Neural progenitor cell (in vitro differentiated cells): ENCODE results near the gene PDCD4. TPM values are rescaled to one million over a fixed set of nuclear protein-coding genes. Genes with fewer than 3 reads are reported as not detected.
A peak's percentile ranks its signal among the peaks of the same experiment; 100 is the strongest.

ENCODE experiments used
- DNase-seq: peaks from one replicate; pipeline ENCODE4 v3.0.0-alpha.2; 2016; ENCODE audit warnings: low spot score
- H2AFZ ChIP-seq: fragments of 200-600 bp; sonication (generic); replicated peaks from 2 replicates; pipeline ENCODE4 v1.6.1; 2016; ENCODE audit warnings: antibody characterized with exemption
- H3F3A ChIP-seq: fragments of 200-600 bp; sonication (generic); 2 replicates; pipeline ENCODE4 v1.6.1; 2016; ENCODE audit warnings: antibody characterized with exemption, low read depth
- H3K27ac ChIP-seq: fragments of 200-600 bp; sonication (generic); 2 replicates; pipeline ENCODE4 v1.5.1; 2016; ENCODE audit warnings: mild to moderate bottlenecking
- H3K27me3 ChIP-seq: fragments of 200-600 bp; sonication (generic); 2 replicates; pipeline ENCODE4 v1.6.1; 2016; ENCODE audit warnings: mild to moderate bottlenecking, moderate library complexity
- H3K36me3 ChIP-seq: fragments of 200-600 bp; sonication (generic); 2 replicates; pipeline ENCODE4 v1.5.1; 2016
- H3K4me1 ChIP-seq: fragments of 200-600 bp; sonication (generic); 2 replicates; pipeline ENCODE4 v1.6.1; 2016; ENCODE audit warnings: mixed run types
- H3K4me2 ChIP-seq: fragments of 200-600 bp; sonication (generic); 2 replicates; pipeline ENCODE4 v1.6.1; 2016
- H3K4me3 ChIP-seq: fragments of 200-600 bp; sonication (generic); 2 replicates; pipeline ENCODE4 v1.5.1; 2016
- H3K79me2 ChIP-seq: fragments of 200-600 bp; sonication (generic); 2 replicates; pipeline ENCODE4 v1.6.1; 2016; ENCODE audit warnings: low read depth
- H3K9ac ChIP-seq: fragments of 200-600 bp; sonication (generic); 2 replicates; pipeline ENCODE4 v1.6.1; 2016
- H3K9me3 ChIP-seq: fragments of 200-600 bp; sonication (generic); 2 replicates; pipeline ENCODE4 v1.5.1; 2016; ENCODE audit warnings: low read depth
- H4K20me1 ChIP-seq: fragments of 200-600 bp; sonication (generic); 2 replicates; pipeline ENCODE4 v1.6.1; 2016; ENCODE audit warnings: low read depth
- H3K27ac Mint-ChIP-seq: 3 replicates; pipeline ENCODE4 v1.8.0; 2021; ENCODE audit warnings: mixed read lengths
- H3K27me3 Mint-ChIP-seq: 2 replicates; pipeline ENCODE4 v1.8.0; 2022; ENCODE audit warnings: low read depth, mild to moderate bottlenecking, inconsistent platforms, moderate library complexity, mixed read lengths; ENCODE audit not compliant: insufficient read depth
- H3K36me3 Mint-ChIP-seq: 3 replicates; pipeline ENCODE4 v1.8.0; 2021; ENCODE audit warnings: mixed read lengths
- H3K4me1 Mint-ChIP-seq: 3 replicates; pipeline ENCODE4 v1.8.0; 2021; ENCODE audit warnings: mixed read lengths
- H3K4me3 Mint-ChIP-seq: 3 replicates; pipeline ENCODE4 v1.8.0; 2021; ENCODE audit warnings: mild to moderate bottlenecking, moderate library complexity, mixed read lengths
- H3K9me3 Mint-ChIP-seq: 3 replicates; pipeline ENCODE4 v1.8.0; 2020; ENCODE audit warnings: mixed read lengths
- CTCF ChIP-seq: fragments of 200-600 bp; sonication (generic); IDR thresholded peaks from 2 replicates; pipeline ENCODE4 v1.5.1; 2017; ENCODE audit warnings: antibody characterized with exemption, mild to moderate bottlenecking
- EZH2 ChIP-seq: fragments of 200-600 bp; sonication (generic); IDR thresholded peaks from 2 replicates; pipeline ENCODE4 v1.6.1; 2017; ENCODE audit warnings: antibody characterized with exemption, mild to moderate bottlenecking, moderate library complexity
- EZH2phosphoT487 ChIP-seq: fragments of 200-600 bp; sonication (generic); IDR thresholded peaks from 2 replicates; pipeline ENCODE4 v1.6.1; 2017; ENCODE audit warnings: antibody characterized with exemption
- total RNA-seq: library from RNA; depleted of rRNA; stranded (reverse); fragments of >200 nt; gene quantifications from 2 replicates; pipeline ENCODE4 v1.2.3, GENCODE V29; 2015; ENCODE audit warnings: low replicate concordance

The PDCD4 gene
- total RNA-seq, 1 donor from 2014 or later, result 106 TPM

GRCh38 chr10:110851020-110851612, 20.6 kb upstream of the PDCD4 start:
- peaks cover 15% of the 10 kb centered on the region for H3K4me1 Mint-ChIP-seq
- Histone ChIP-seq H3K4me3 (no peak overlapping the region), H3K4me2 (no peak overlapping the region), H3K79me2 (no peaks in the 10 kb centered on the region), H3K9me3 (no peaks in the 10 kb centered on the region), H2AFZ (peak overlapping the region; percentile 64), H3K36me3 (no peaks in the 10 kb centered on the region), H4K20me1 (no peaks in the 10 kb centered on the region), H3K4me1 (no peaks in the 10 kb centered on the region), H3K9ac (no peak overlapping the region), H3F3A (no peaks in the 10 kb centered on the region), H3K27ac (no peak overlapping the region), H3K27me3 (no peaks in the 10 kb centered on the region)
- no peaks in the 10 kb centered on the region for H3K9me3 Mint-ChIP-seq
- TF ChIP-seq EZH2 (no peak), CTCF (no peak), EZH2phosphoT487 (no peak)
- no peak overlapping the region for H3K4me3 Mint-ChIP-seq
- DNase-seq, result no peak
- no peak overlapping the region for H3K27ac Mint-ChIP-seq
- H3K36me3 Mint-ChIP-seq, result no peaks in the 10 kb centered on the region
- peaks cover 3% of the 10 kb centered on the region for H3K27me3 Mint-ChIP-seq

GRCh38 chr10:110852255-110852896, 19.4 kb upstream of the PDCD4 start:
- H3K36me3 ChIP-seq, result no peaks in the 10 kb centered on the region
- Mint-ChIP-seq H3K27me3 (peaks cover under 1% of the 10 kb centered on the region), H3K4me1 (peaks cover 8% of the 10 kb centered on the region), H3K4me3 (peak overlapping the region; percentile 20), H3K9me3 (no peaks in the 10 kb centered on the region), H3K27ac (no peak overlapping the region), H3K36me3 (no peaks in the 10 kb centered on the region)
- no peak overlapping the region for H2AFZ ChIP-seq
- no peaks in the 10 kb centered on the region for H3K79me2 ChIP-seq
- no peak overlapping the region for H3K27ac ChIP-seq
- no peak for DNase-seq
- H4K20me1 ChIP-seq, result no peaks in the 10 kb centered on the region
- no peaks in the 10 kb centered on the region for H3K9me3 ChIP-seq
- no peak overlapping the region for H3K9ac ChIP-seq
- H3F3A ChIP-seq, result no peaks in the 10 kb centered on the region
- TF ChIP-seq EZH2phosphoT487 (no peak), CTCF (no peak), EZH2 (no peak)
- no peaks in the 10 kb centered on the region for H3K4me1 ChIP-seq
- H3K27me3 ChIP-seq, result no peaks in the 10 kb centered on the region
- H3K4me3 ChIP-seq, result no peak overlapping the region
- no peak overlapping the region for H3K4me2 ChIP-seq

- Histone ChIP-seq H3K27ac (no peak overlapping the region), H3K27me3 (no peaks in the 10 kb centered on the region), H3F3A (no peaks in the 10 kb centered on the region), H3K4me1 (no peaks in the 10 kb centered on the region), H3K4me2 (no peak overlapping the region), H4K20me1 (no peaks in the 10 kb centered on the region), H3K4me3 (no peak overlapping the region), H3K79me2 (no peaks in the 10 kb centered on the region), H3K36me3 (no peaks in the 10 kb centered on the region), H2AFZ (no peak overlapping the region), H3K9me3 (no peaks in the 10 kb centered on the region), H3K9ac (no peak overlapping the region)
- Mint-ChIP-seq H3K36me3 (no peaks in the 10 kb centered on the region), H3K4me3 (no peak overlapping the region), H3K27me3 (no peaks in the 10 kb centered on the region), H3K9me3 (no peaks in the 10 kb centered on the region), H3K4me1 (peaks cover 8% of the 10 kb centered on the region), H3K27ac (no peak overlapping the region)
- DNase-seq, result no peak
- TF ChIP-seq EZH2, result no peak
These were observed 18.8 kb upstream of the PDCD4 start for GRCh38 chr10:110852947-110853346.

GRCh38 chr10:110853921-110854605, 17.7 kb upstream of the PDCD4 start:
- Histone ChIP-seq H4K20me1 (no peaks in the 10 kb centered on the region), H2AFZ (no peak overlapping the region), H3K27ac (no peak overlapping the region), H3F3A (no peaks in the 10 kb centered on the region), H3K36me3 (no peaks in the 10 kb centered on the region), H3K4me3 (no peak overlapping the region), H3K27me3 (no peaks in the 10 kb centered on the region), H3K9ac (no peak overlapping the region), H3K9me3 (no peaks in the 10 kb centered on the region), H3K4me1 (no peaks in the 10 kb centered on the region), H3K79me2 (no peaks in the 10 kb centered on the region), H3K4me2 (no peak overlapping the region)
- no peak overlapping the region for H3K4me3 Mint-ChIP-seq
- H3K4me1 Mint-ChIP-seq, result peaks cover 14% of the 10 kb centered on the region
- H3K36me3 Mint-ChIP-seq, result no peaks in the 10 kb centered on the region
- H3K27me3 Mint-ChIP-seq, result no peaks in the 10 kb centered on the region
- no peak for DNase-seq
- TF ChIP-seq EZH2, result no peak
- TF ChIP-seq CTCF, result no peak
- TF ChIP-seq EZH2phosphoT487, result no peak
- H3K27ac Mint-ChIP-seq, result no peak overlapping the region
- H3K9me3 Mint-ChIP-seq, result no peaks in the 10 kb centered on the region
